PC-3 (cell line): ENCODE results near the gene TARDBP. TPM values are rescaled to one million over a fixed set of nuclear protein-coding genes. Genes with fewer than 3 reads are reported as not detected.
"Not testable (repeated sequence)": the region's sequence is repeated elsewhere in the genome, so short reads cannot be mapped to it uniquely, and the experiment has no call there.

Experiments
- ATAC-seq: fragments of 200-7000 bp; cut with Tn5 transposase; 2 replicates; pipeline ENCODE4 v1.9.1; 2020; ENCODE audit warnings: mild to moderate bottlenecking, moderate library complexity
- BruUV-seq: library from RNA; stranded (reverse); fragments of 400-500 nt; replicated peaks from 2 replicates; lab custom pipeline; 2021; lab: Mats Ljungman, UMichigan
- CTCF ChIA-PET: fragments of 300-600 bp; sonication (Branson Sonifier 250); formaldehyde crosslinking; loops from one replicate; lab custom pipeline; 2022; ENCODE audit warnings: antibody characterized with exemption; lab: Charles Lee
- POLR2A ChIA-PET: fragments of 300-600 bp; sonication (Branson Sonifier 250); formaldehyde crosslinking; loops from one replicate; lab custom pipeline; 2022; ENCODE audit warnings: antibody characterized with exemption; ENCODE audit not compliant: unreplicated experiment; lab: Charles Lee
- DNase-seq: peaks from one replicate; pipeline ENCODE4 v3.0.0-alpha.2; 2015
- H2AFZ ChIP-seq: fragments of 300-600 bp; sonication (generic); 2 replicates; pipeline ENCODE4 v1.6.0; 2016; ENCODE audit warnings: antibody characterized with exemption, low read length
- H3F3A ChIP-seq: fragments of 300-600 bp; sonication (generic); one replicate; pipeline ENCODE4 v1.6.0; 2017; ENCODE audit warnings: antibody characterized with exemption, low read length, control low read depth, mild to moderate bottlenecking; ENCODE audit not compliant: unreplicated experiment
- H3K27ac ChIP-seq: fragments of 300-600 bp; sonication (generic); 2 replicates; pipeline ENCODE4 v1.5.1; 2016; ENCODE audit warnings: mild to moderate bottlenecking, low read length
- H3K27me3 ChIP-seq: fragments of 300-600 bp; sonication (generic); 2 replicates; pipeline ENCODE4 v1.6.1; 2016; ENCODE audit warnings: low read length, mixed read lengths
- H3K36me3 ChIP-seq: fragments of 300-600 bp; sonication (generic); 2 replicates; pipeline ENCODE4 v1.6.1; 2016; ENCODE audit warnings: low read depth, mixed run types, low read length, mixed read lengths
- H3K4me1 ChIP-seq: fragments of 300-600 bp; sonication (generic); 2 replicates; pipeline ENCODE4 v1.5.1; 2016; ENCODE audit warnings: low read length; ENCODE audit not compliant: insufficient read depth
- H3K4me2 ChIP-seq: fragments of 300-600 bp; sonication (generic); 2 replicates; pipeline ENCODE4 v1.6.0; 2016; ENCODE audit warnings: low read length
- H3K4me3 ChIP-seq: fragments of 300-600 bp; sonication (generic); 2 replicates; pipeline ENCODE4 v1.5.1; 2016; ENCODE audit warnings: mild to moderate bottlenecking, low read length, mixed read lengths
- H3K79me2 ChIP-seq: fragments of 300-600 bp; sonication (generic); 2 replicates; pipeline ENCODE4 v1.6.1; 2017; ENCODE audit warnings: low read length, mixed read lengths
- H3K9ac ChIP-seq: fragments of 300-600 bp; sonication (generic); 2 replicates; pipeline ENCODE4 v1.6.0; 2016; ENCODE audit warnings: mild to moderate bottlenecking, low read length
- H3K9me2 ChIP-seq: fragments of 300-600 bp; sonication (generic); replicated peaks from 2 replicates; pipeline ENCODE4 v1.6.1; 2016; ENCODE audit warnings: mixed run types, low read length, mixed read lengths
- H3K9me3 ChIP-seq: fragments of 300-600 bp; sonication (generic); 2 replicates; pipeline ENCODE4 v1.6.1; 2016; ENCODE audit warnings: low read length, mixed read lengths
- H4K20me1 ChIP-seq: fragments of 300-600 bp; sonication (generic); 2 replicates; pipeline ENCODE4 v1.6.1; 2016; ENCODE audit warnings: low read length, mixed read lengths
- CTCF ChIP-seq: fragments of 300-600 bp; sonication (generic); conservative IDR thresholded peaks from 2 replicates; pipeline ENCODE4 v1.5.1; 2017; ENCODE audit warnings: antibody characterized with exemption, low read depth, mild to moderate bottlenecking, low read length
- EZH2 ChIP-seq: fragments of 300-600 bp; sonication (generic); IDR thresholded peaks from one replicate; pipeline ENCODE4 v1.6.1; 2017; ENCODE audit warnings: antibody characterized with exemption, mild to moderate bottlenecking, low read length; ENCODE audit not compliant: unreplicated experiment
- EZH2phosphoT487 ChIP-seq: fragments of 300-600 bp; sonication (generic); IDR thresholded peaks from 2 replicates; pipeline ENCODE4 v1.6.1; 2018; ENCODE audit warnings: mild to moderate bottlenecking, antibody characterized with exemption, low read length, borderline replicate concordance
- intact Hi-C: fragments of 100-400 bp; cut with micrococcal nuclease; formaldehyde crosslinking; loops from 2 replicates; pipeline ENCODE4 v1.9.0; 2023
- total RNA-seq: library from RNA; depleted of rRNA; stranded (reverse); fragments of >200 nt; gene quantifications from 2 replicates; pipeline ENCODE4 v1.2.3, GENCODE V29; 2014

Gene TARDBP
- total RNA-seq, 1 experiment from 2014 or later: 78.5 TPM

- no peaks in the 10 kb centered on the region for H3K79me2 ChIP-seq
- no peak for DNase-seq
- H3F3A ChIP-seq: no peaks in the 10 kb centered on the region
- no peak overlapping the region for H3K4me2 ChIP-seq
- no peak overlapping the region for H3K4me3 ChIP-seq
- no peak overlapping the region for H3K9ac ChIP-seq
- intact Hi-C loops: loop anchor here (10.0 kb wide), 1 partner anchor 154 kb away; the partner anchor contains the start of gene ANGPTL7
- peaks cover 7% of the 10 kb centered on the region for H3K36me3 ChIP-seq
- ChIA-PET POLR2A (no interaction called here), CTCF (interaction anchor here (1.0 kb wide), 1 partner anchor 539 kb away, joined by 3 read pairs; no protein-coding TSS in a partner anchor)
- no peaks in the 10 kb centered on the region for H3K9me2 ChIP-seq
- H3K27me3 ChIP-seq: no peaks in the 10 kb centered on the region
- no peak for ATAC-seq
- H3K9me3 ChIP-seq: no peaks in the 10 kb centered on the region
- no peaks in the 10 kb centered on the region for H4K20me1 ChIP-seq
- no peak overlapping the region for H2AFZ ChIP-seq
- H3K4me1 ChIP-seq: no peaks in the 10 kb centered on the region
- BruUV-seq: no TSS peak
- H3K27ac ChIP-seq: no peak overlapping the region
- TF ChIP-seq CTCF (no peak), EZH2 (no peak), EZH2phosphoT487 (no peak)
Measured at GRCh38 chr1:11030865-11031264, 18.4 kb downstream of the TARDBP start.

GRCh38 chr1:11031624-11032262 lies 19.3 kb downstream of the TARDBP start:
- TF ChIP-seq EZH2: no peak
- TF ChIP-seq EZH2phosphoT487: no peak
- no peak for TF ChIP-seq CTCF
- Histone ChIP-seq H2AFZ (no peak overlapping the region), H3K27ac (no peak overlapping the region), H3F3A (no peaks in the 10 kb centered on the region), H3K9ac (no peak overlapping the region), H3K4me1 (no peaks in the 10 kb centered on the region), H3K4me3 (no peak overlapping the region), H3K9me3 (no peaks in the 10 kb centered on the region), H3K79me2 (no peaks in the 10 kb centered on the region), H3K27me3 (no peaks in the 10 kb centered on the region), H3K9me2 (no peaks in the 10 kb centered on the region), H4K20me1 (no peaks in the 10 kb centered on the region), H3K4me2 (no peak overlapping the region), H3K36me3 (no peaks in the 10 kb centered on the region; the same call in 1 of the 2 replicates)
- ChIA-PET POLR2A (interaction anchor here (0.6 kb wide), 2 partner anchors 21 to 180 kb away, joined by 3 to 4 read pairs; no protein-coding TSS in a partner anchor), CTCF (interaction anchor here (0.6 to 1.0 kb wide), 2 partner anchors 90 to 538 kb away, joined by 3 read pairs; no protein-coding TSS in a partner anchor)
- ATAC-seq: peak; percentile 13
- no TSS peak for BruUV-seq
- intact Hi-C loops: loop anchor here (10.0 kb wide), 1 partner anchor 153 kb away; the partner anchor contains the start of gene ANGPTL7
- no peak for DNase-seq

- POLR2A ChIA-PET: interaction anchor here (0.5 to 0.7 kb wide), 3 partner anchors 108 to 587 kb away, joined by 3 read pairs; no protein-coding TSS in a partner anchor
- not testable (repeated sequence) for H3K27me3 ChIP-seq, H2AFZ ChIP-seq, BruUV-seq, H3K36me3 ChIP-seq, DNase-seq, H3K9me3 ChIP-seq, H3K4me1 ChIP-seq, H3K9ac ChIP-seq, H3K4me2 ChIP-seq, H4K20me1 ChIP-seq, H3K9me2 ChIP-seq, H3K27ac ChIP-seq, H3K4me3 ChIP-seq, ATAC-seq, H3K79me2 ChIP-seq, H3F3A ChIP-seq
- intact Hi-C loops: loop anchor here (1.0 to 10.0 kb wide), 3 partner anchors 148 to 608 kb away; partner anchors contain the start of gene ANGPTL7
- CTCF ChIA-PET: interaction anchor here (0.5 to 1.5 kb wide), 12 partner anchors 13 to 620 kb away, joined by 3 to 15 read pairs (median 4); partner anchors contain the start of genes MTOR and SRM
Measured at GRCh38 chr1:11037019-11037739, 24.7 kb downstream of the TARDBP start.
